Right kidney (tissue), 1 donor: ENCODE data around the gene PIANP.
A peak's percentile ranks its signal among the peaks of the same experiment; 100 is the strongest.
"Not testable (repeated sequence)": the region's sequence is repeated elsewhere in the genome, so short reads cannot be mapped to it uniquely, and the experiment has no call there.

Experiments
- DNase-seq: peaks from one replicate; pipeline ENCODE4 v3.0.0-alpha.2; 2016

The PIANP gene

DNA sequence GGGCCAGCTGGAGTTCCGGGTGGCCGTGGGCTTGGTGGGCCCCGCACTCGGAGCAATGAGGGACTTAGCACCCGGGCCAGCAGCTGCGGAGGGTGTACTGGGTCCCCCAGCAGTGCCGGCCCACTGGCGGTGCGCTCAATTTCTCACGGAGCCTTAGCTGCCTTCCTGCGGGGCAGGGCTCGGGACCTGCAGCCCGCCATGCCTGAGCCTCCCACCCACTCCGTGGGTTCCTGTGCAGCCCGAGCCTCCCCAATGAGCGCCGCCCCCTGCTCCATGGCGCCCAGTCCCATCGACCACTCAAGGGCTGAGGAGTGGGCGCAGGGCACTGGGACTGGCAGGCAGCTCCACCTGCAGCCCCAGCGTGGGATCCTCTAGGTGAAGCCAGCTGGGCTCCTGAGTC is 7.7 kb upstream of the PIANP start:
- not testable (repeated sequence) for DNase-seq

DNA sequence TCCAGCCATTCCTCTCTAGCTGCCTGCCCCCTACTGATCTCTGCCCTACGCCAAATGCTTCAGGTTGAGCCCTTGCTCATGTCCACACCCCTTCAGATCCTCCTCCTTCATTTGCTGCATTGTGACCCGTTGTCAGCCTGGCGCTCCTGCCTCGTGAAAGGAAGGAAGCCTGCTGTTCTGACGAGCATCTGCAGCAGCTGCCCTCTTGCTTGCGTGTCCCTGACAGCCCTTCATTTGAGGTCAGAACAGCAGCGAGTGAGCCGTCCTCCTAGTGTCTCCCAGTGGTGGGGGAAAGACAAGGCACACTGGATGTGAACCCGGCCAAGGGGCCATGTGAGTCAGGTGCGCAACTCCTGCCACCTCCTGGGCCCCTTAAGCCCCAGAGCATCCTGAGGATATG is 3.0 kb upstream of the PIANP start:
- DNase-seq = no peak

DNA sequence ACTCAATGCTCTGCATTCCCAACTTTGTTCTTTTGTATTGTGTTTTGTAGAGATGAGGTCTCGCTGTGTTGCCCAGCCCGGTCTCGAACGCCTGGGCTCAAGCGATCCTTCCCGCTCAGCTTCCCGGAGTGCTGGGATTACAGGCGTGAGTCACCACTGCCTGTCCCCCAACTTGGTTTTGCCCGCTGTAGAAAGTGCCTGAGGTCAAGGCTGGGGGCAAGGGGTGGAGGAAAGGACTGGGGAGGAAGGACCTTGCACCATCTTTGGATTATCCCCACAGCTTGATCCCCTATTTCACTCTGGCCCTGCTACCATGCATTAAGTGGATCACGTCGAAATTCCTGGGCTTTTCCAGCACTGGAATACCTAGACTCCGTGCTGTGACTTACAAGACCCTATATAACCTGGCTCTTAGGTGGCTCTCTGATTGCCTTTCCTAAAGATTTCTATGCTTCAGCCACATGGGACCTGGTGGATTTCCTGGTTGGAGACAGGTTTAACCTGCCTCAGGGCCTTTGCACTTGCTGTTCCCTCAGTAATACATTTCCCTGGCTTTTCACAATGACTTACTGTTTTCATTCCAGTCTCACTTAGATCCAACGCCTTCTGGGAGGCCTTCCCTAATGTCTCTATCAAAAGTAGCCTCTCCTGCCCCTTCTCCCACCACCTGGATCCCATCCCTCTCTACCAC is 608 bp upstream of the PIANP start:
- DNase-seq = no peak

DNA sequence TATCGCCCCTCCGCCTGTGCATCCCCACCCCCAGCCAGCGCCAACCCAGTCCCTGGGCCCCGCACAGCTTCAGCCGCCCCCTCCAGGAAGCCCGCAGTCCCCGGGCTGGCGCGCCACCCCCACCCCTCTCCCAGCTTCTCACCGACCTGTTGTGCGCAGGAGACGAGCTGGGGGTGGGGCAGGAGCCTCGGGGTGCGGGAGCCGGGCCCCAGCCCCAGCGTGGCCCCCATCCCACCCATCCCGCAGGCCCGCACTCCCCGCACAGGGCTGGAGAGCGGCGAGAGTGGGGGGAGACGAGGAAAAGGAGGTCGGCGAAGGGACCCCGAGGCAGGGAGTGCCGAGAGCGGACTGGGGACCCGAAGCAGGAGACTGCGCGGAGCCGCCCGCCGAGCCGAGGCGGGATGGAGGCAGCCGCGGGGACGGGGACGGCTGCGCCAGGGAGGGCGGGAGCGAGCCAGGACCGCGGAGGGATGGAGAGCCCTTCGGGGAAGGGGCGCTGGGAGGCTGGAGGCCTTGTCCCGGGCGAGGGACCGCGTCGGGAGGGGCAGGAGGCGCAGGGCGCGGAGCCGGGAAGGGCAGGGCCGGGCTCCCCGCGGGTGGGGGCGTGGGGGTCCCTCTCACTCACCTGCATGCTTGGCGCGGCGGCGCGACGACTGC is 498 bp downstream of the PIANP start:
- DNase-seq = peak; percentile 77

DNA sequence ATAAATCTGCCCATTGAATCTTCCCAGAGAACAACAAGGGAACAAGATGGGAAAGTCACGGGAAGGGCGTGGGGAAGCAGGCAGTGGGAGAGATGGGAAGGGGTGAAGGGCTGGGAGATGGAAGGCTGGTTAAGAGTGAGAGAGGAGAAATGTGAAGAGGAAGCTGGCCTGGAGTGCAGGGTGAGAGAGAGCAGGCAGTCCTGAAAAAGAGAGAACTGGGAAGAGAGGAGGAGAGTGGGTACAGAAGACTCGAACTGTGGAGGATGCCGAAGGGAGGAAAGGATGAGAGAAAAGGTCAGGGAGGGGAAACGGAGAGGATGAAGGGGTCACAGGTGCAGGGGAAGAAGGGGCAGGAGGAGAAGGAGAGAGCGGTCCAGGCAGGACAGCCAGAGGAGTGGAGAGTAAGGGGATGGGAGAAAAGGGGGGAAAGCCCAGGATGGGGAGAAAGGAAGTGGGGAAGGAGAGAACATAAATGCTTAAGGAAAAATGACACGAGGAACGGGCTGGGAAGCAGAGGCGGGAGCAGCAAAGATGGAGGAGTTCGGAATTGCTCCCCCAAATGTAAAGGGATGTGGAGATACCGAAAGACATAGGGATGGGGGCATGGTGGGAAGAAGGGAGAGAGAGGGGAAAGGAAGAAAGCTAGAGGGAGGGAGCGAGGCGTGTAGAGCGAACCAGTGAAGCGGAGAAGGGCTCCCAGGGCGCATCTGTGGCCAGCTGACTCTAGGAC is 1.2 kb downstream of the PIANP start:
- peak; percentile 39 for DNase-seq

DNA sequence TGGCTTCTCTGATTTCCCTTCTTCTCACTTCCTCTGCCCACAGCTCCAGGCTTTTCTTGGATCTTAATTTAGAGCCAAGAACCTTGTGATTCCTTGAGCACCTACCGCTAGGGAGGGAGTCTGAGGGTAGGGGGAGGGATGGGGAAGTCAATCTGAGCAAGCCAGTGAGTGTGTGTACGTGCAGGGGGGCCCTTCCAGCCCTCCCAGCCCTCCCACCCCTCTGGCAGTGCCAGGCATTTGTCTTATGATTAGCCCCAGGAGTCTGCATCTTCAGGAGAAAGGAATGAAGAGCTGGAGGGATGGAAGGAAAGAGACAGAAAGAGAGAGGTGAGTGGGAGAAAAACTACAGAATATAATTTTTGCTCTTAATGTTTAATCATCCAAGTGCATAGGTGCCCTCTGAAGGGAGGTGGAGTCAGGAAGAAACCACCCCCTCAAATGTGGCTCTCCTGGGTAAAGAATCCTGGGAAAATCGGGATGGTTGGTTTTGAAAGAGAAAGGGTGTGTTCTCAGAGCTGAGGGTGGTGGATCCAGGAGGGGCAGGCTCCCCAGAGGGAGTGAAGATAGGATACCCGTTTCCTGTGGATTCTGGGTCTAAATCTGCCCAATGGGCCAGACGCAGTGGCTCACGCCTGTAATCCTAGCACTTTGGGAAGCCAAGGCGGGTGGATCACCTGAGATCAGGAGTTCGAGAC is 2.1 kb downstream of the PIANP start:
- no peak for DNase-seq

DNA sequence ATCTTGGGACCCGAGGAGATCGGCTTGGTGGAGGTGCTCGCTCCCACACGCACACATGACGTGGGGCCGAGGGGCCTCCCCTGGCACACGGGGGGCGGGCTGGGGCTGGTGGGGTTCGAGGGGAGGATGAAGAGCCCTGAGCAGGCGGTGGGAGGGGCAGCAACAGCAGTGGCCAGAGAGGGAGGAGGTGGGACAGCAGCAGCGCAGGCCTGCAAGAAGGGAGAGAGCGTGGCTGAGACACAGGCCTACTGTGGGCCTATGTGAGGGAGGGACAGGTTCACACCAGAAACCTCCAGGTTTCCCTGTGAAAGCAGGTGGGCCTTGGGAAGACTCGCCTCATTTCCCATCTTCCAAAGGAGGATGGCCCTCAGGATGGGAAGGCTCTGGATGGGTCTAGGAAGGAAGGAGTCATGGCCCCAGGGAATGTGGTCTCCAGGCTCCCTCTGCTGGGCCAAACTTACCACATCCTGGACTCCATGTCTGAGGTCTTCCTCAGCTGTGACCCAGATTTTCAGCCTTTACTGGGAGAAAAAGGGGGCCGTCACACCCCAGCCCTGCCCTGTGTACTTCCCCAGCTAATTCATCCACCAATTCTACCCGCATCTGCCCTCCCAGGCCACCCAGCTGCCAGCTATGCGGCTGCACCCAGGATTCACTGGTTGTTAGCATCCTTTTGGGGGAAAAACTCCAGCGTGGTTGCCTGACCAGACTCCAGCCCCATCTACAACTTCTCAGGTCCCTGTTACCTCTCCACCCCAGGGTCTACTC is 2.8 kb downstream of the PIANP start:
- DNase-seq = peak; percentile 23

DNA sequence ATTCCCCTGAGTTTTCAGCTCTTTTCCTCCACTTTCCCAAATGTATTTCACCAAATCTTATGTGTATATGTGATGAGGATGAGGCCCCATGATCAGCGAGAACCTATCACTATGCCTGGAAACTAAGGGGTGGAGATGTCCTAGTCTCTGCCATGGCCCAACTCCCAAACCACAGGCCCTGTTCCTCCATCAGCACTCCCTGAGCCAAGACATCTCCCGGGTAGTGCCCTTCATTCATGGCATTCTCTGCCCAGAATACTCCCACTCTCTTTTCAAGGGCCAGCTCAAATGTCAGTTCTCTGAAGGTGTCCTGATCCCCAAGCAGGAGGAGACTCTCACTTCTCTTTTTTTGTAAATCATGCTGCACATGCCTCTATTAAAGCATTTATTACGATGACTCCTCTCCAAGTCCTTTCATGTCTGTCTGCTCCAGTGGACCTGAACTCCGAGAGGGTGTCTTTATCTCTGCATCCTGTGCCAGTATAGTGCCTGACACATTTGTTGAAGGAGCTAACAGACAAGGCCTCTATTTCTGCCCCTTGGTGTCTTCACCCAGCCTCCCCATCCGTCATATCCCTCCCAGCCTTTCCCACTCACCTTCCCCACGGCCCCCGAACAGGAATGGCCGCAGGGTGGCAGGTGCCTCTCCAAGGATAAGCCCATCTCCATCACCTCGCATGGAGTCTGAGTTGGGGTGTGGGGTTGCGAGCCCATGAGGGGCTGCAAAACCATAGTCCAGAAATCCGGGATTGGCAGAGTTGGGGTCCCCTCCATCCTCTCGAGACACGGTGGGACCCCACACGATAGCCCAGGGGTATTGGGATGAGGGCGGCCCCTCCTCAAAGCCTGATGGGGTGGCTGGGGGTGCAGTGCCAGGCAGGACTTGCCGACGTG is 3.7 kb downstream of the PIANP start:
- no peak for DNase-seq

DNA sequence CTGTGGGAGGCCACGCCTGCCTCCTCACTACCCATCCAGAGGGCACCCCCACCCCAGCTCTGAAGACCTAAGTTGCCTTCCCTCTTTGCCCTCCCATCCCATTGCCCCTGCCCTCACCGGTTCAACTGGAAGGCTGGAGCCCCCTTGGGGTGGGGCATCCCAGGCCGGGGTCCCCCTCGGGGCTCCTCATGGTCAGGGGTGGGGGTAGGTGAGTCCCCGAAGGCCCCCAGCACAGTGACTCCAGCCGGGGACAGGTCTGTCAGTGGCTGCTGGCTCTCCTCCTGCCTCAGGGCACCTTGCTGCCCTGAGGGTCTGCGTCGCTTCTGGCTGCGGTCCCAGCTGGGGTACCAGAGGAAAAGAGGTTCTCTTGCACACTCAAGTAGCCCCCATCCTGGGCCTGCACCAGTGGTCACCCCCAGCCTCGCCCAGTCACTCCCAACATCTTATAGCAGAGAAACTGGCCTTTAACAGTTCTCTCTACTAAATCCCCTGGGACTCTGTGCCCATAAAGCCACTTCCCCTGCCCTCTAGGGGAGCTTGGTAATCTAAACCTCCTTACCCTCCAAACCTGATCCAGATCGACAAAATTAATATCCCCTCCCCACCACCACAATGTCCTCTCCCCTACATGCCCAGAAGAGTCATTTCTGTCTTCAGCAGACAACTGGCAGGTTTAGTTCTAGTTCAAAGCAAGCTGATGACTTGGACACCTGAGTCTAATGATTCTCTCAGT is 5.1 kb downstream of the PIANP start:
- DNase-seq = no peak

DNA sequence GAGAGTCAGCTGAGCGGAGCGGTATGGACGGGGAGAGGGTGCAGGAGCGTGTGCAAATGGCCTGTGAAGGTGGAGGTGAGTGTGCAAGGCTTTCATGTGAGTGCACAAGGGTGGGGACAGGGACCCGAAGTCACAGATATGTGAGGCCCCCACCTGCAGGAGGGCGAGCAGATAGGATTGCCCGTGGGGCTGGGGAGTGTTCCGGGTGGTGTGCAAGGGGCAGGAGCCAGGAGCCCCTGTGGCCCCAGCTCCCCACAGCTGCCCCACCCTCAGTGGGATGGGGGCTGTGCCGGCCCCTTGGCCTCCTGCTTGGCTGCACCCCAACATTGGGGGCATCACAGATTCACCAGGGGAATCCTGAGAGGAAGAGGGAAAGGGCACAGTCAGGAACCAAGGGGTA is 5.9 kb downstream of the PIANP start:
- DNase-seq = no peak

DNA sequence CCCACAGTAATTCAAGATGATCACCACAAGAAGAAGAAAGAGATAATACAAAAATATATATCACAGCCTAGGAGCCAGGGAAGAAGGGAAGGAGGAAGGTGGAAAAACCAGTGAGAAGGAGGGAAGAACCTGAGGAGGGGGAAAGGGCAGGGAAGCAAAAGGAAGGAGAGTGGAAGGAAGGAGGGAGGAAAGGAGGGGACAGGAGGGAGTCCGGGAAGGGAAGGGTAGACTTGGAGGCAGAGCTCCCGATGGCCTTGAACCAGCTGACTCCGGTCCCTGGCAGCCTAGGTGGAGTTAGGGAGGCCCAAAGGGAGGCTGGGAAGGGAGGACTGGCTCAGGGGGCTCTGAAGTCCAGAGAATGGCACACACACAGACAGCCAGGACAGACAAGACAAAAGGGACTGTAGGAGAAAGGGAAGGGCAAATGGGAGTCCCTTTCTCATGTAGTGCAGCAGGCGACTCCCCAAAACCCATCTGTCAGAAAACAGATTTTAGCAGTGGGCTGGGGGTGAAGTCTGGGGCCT is 6.7 kb downstream of the PIANP start:
- no peak for DNase-seq

DNA sequence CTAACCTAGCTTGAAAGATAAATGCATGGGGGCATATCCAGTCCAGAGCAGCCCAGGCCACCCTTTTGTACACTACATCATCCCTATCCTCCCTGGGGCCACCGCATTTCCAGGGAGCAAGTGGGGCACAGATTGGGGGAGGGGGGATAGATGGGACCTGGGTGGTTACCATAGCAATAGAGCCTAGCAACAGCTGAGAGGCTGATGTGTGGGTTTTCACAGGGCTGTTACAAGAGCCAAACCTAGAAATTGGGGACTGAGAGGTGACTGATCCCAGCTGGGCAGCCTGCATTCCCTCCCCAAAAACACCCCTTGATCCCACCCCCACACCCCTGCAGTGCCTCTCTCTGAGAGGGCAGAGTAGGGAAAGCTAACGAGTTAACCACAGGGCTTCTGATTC is 7.7 kb downstream of the PIANP start:
- DNase-seq = no peak

DNA sequence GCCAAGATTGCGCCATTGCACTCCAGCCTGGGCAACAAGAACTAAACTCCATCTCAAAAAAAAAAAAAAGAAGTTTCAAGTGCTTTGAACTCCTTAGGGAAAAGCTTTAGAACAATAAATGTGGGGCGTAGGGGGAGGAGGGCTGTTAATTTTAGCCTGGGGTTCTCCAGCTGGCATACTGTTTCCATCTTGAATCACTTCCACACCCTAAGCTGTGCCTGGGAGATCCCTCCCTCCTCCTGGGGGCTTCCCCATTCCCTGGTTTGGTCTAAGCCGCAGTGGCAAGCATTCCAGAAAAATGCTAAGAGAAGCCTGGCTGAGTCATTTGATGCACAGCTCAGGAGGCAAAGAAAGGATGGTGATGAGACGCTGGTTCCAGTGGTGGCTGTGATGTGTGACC is 9.1 kb downstream of the PIANP start:
- DNase-seq = no peak

DNA sequence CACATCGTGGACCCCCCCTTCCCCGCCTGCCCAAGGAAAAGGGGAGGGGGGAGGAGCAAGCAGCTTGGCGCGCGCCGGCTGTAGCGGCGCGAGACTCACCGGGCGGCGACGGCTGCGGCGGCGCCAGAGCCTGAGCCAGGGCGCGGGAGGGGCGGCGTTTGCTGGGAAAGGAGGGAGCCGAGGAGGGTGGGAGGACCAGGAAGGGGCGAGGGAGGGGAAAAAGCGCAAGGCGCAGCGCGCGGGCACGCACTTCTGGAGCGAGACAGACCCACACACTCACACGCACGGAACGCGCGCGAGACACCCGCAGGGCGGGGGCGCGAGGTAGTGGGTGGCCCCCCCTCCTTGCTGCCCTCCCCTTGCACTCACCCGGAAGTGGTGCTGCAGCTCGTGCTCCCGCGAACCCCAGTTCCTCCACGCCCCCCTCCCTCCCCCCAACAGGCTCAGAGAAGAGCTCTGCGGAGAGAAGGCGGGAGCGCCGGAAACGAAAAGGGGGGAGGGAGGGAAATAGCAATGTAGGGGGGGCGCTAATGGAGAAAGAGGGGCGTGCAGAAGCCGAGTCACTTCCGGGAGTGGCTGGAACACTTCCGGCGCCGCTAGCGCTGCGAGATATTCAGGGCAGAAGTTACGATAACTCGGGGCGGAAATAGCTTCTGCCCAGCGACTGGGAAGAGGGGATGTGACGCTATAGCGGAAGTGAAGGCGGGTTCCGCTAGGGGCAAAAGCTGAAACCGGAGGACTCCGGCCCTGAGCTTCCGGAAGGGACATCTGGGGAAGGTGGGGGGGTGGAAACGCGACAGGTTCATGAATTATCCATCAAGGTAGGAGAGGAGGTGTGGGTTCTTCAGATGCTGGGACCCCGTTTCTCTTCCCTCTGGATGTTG is 11.4 kb downstream of the PIANP start, which contains the start of gene ZNF384:
Gene ZNF384 (minus strand): TSS at position 377 of the 884 bp plus-strand sequence. CDS start 9,855 bp downstream, outside the sequence.
- peak; percentile 94 for DNase-seq

DNA sequence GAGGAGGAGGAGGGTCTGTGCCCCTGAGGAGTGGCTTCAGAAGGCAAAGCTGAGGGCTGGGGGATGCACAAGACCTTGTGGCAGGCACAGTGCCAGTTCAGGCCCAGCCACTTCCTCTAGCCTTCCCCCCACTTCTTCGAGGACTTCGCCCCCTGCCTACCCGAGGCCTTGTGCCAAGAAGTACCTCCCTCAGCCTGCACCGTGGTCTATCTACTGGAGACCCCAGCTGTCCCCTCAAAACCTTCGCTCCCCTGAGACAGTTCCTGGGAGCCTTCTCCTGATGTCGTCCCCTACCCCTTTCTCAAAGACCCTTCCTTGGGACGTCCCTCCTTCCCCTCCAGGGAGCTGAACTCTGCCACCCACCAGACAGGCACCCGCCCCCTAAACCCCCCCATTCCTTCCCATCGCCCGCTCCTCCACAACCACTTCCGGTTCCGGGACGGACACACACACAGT is 12.0 kb downstream of the PIANP start:
- no peak for DNase-seq

DNA sequence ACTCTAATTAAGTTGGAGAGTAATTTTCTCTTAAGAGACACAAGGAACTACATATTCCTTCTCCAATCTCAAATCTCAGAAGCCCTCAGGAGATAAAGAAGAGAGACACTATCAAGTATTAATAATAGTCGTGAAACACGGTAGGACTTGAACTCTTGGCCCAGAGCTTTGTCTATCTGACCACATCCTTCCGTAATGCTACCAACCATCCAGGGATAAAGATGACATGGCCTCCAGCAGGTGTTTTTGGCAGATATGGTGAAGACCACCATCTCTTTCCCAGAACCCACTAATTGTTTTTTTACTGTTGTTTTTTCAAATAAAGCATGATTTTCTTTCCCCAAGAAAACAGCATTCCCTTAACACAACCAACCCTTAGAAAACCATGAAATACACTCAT is 14.8 kb downstream of the PIANP start:
- DNase-seq = no peak

DNA sequence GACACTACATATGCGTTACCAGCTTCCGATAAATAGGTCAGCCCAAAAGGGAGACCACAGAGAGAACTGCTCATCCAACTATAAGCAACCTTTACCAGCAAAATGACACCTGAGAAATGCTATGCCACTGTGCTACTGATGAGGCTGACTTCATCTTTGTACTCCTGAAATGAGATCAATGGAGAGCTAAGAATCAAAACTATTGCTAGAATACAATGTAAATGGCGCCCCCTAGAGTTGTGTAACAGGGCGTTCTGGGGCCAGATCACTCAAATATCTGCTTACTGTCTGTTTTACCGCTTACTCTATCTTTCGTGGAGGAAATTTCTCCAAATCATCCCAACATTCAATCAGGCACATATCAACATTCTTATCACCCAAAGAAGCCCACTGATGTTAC is 16.0 kb downstream of the PIANP start:
- no peak for DNase-seq

DNA sequence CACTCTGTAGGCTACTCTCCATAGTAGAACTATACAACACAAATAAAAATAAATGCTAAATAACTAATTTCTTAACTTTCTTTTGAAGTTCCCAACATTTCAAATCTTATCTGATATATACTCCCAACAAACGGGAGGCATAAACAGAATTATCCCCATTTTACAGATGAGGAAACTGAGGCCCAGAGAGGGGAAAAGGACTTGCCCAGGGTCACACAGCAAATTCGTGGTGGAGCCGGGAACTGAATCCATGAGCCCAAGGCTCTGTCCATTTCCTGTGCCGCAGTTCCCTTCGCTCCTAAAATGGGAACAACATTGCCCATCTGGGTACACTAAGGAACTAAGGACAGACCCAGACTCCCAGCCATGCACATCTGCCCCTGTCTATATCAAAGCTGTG is 23.7 kb downstream of the PIANP start:
- no peak for DNase-seq

DNA sequence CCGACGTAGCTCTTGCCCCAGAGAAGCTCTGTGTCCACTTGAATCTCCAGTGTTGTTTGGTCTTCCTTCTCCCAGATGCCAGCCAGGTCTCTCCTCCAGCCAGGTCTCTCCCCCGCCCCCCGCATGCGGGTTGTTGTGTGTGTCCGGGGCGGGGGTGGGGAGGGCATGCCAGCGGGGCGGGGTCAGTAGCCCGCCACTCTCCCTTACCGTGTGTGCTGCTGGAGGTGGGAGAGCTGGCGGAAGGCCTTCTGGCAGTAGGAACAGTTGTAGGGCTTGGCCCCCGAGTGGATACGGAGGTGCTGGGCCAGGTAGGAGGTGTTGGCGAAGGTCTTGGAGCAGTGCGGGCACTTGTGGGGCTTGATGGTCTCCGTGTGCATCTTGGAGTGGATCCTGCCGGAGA is 28.5 kb downstream of the PIANP start:
- no peak for DNase-seq
